ENCODE results near the gene TMA16. TPM values are rescaled to one million over a fixed set of nuclear protein-coding genes. Genes with fewer than 3 reads are reported as not detected.
A peak's percentile ranks its signal among the peaks of the same experiment; 100 is the strongest.
"Not testable (repeated sequence)": the region's sequence is repeated elsewhere in the genome, so short reads cannot be mapped to it uniquely, and the experiment has no call there.

TMA16 gene
- total RNA-seq, result 75.5 and 81.3 TPM in 2 replicates

GRCh38 chr4:163494360-163495241 is at the start of gene TMA16:
TSS of gene TMA16 (plus strand) at chr4:163494690. CDS start at chr4:163494802, 112 bp downstream.
- Mint-ChIP-seq H3K4me3 (ENCODE audit: low read depth) (peak within 1 kb of the TSS; percentile 95), H3K36me3 (ENCODE audit: low read depth) (peaks cover 19% of the 10 kb centered on the region), H3K9me3 (no peaks in the 10 kb centered on the region), H3K4me1 (ENCODE audit: low read depth) (peaks cover 19% of the 10 kb centered on the region), H3K27me3 (ENCODE audit: low read depth) (peaks cover 12% of the 10 kb centered on the region), H3K27ac (peak within 1 kb of the TSS; percentile 97)
- peak; percentile 86 for DNase-seq (ENCODE audit: low spot score)
- intact Hi-C loops (cut with micrococcal nuclease), result loop anchor here (1.0 to 2.0 kb wide), 4 partner anchors 16 to 328 kb away; partner anchors contain the start of gene NAF1

GRCh38 chr4:163447023-163447422 is 47.5 kb upstream of the TMA16 start:
- H3K9me3 Mint-ChIP-seq; H3K4me3 Mint-ChIP-seq (ENCODE audit: low read depth); intact Hi-C loops (cut with micrococcal nuclease); H3K4me1 Mint-ChIP-seq (ENCODE audit: low read depth); H3K27me3 Mint-ChIP-seq (ENCODE audit: low read depth); DNase-seq (ENCODE audit: low spot score); H3K36me3 Mint-ChIP-seq (ENCODE audit: low read depth); H3K27ac Mint-ChIP-seq: not testable (repeated sequence)

- no peak overlapping the region for H3K27ac Mint-ChIP-seq
- H3K4me3 Mint-ChIP-seq (ENCODE audit: low read depth), result no peak overlapping the region
- intact Hi-C loops (cut with micrococcal nuclease), result no loop called here
- no peak for DNase-seq (ENCODE audit: low spot score)
- H3K9me3 Mint-ChIP-seq, result no peaks in the 10 kb centered on the region
- H3K36me3 Mint-ChIP-seq (ENCODE audit: low read depth), result no peaks in the 10 kb centered on the region
- no peaks in the 10 kb centered on the region for H3K4me1 Mint-ChIP-seq (ENCODE audit: low read depth)
- H3K27me3 Mint-ChIP-seq (ENCODE audit: low read depth), result no peaks in the 10 kb centered on the region
Observed at GRCh38 chr4:163447481-163447880, 47.0 kb upstream of the TMA16 start.

- intact Hi-C loops (cut with micrococcal nuclease), result no loop called here
- H3K27me3 Mint-ChIP-seq (ENCODE audit: low read depth), result no peaks in the 10 kb centered on the region
- no peaks in the 10 kb centered on the region for H3K4me1 Mint-ChIP-seq (ENCODE audit: low read depth)
- no peaks in the 10 kb centered on the region for H3K36me3 Mint-ChIP-seq (ENCODE audit: low read depth)
- no peak overlapping the region for H3K4me3 Mint-ChIP-seq (ENCODE audit: low read depth)
- H3K27ac Mint-ChIP-seq, result no peak overlapping the region
- no peak for DNase-seq (ENCODE audit: low spot score)
- H3K9me3 Mint-ChIP-seq, result no peaks in the 10 kb centered on the region
Observed at GRCh38 chr4:163448540-163449203, 45.8 kb upstream of the TMA16 start.

- intact Hi-C loops (cut with micrococcal nuclease), result no loop called here
- Mint-ChIP-seq H3K27ac (no peak overlapping the region), H3K4me1 (ENCODE audit: low read depth) (no peaks in the 10 kb centered on the region), H3K36me3 (ENCODE audit: low read depth) (no peaks in the 10 kb centered on the region), H3K27me3 (ENCODE audit: low read depth) (no peaks in the 10 kb centered on the region), H3K9me3 (no peaks in the 10 kb centered on the region), H3K4me3 (ENCODE audit: low read depth) (no peak overlapping the region)
- DNase-seq (ENCODE audit: low spot score), result no peak
Observed at GRCh38 chr4:163462556-163462955, 31.9 kb upstream of the TMA16 start.

- Mint-ChIP-seq H3K9me3 (no peaks in the 10 kb centered on the region), H3K4me3 (ENCODE audit: low read depth) (no peak overlapping the region), H3K4me1 (ENCODE audit: low read depth) (no peaks in the 10 kb centered on the region), H3K36me3 (ENCODE audit: low read depth) (no peaks in the 10 kb centered on the region), H3K27ac (no peak overlapping the region), H3K27me3 (ENCODE audit: low read depth) (peaks cover 15% of the 10 kb centered on the region)
- DNase-seq (ENCODE audit: low spot score), result no peak
- intact Hi-C loops (cut with micrococcal nuclease), result no loop called here
Observed at GRCh38 chr4:163467082-163467770, 27.3 kb upstream of the TMA16 start.

GRCh38 chr4:163470391-163470790 is 24.1 kb upstream of the TMA16 start:
- Mint-ChIP-seq H3K27ac (no peak overlapping the region), H3K4me1 (ENCODE audit: low read depth) (no peaks in the 10 kb centered on the region), H3K36me3 (ENCODE audit: low read depth) (no peaks in the 10 kb centered on the region), H3K9me3 (no peaks in the 10 kb centered on the region), H3K27me3 (ENCODE audit: low read depth) (peaks cover 16% of the 10 kb centered on the region), H3K4me3 (ENCODE audit: low read depth) (no peak overlapping the region)
- no peak for DNase-seq (ENCODE audit: low spot score)
- intact Hi-C loops (cut with micrococcal nuclease), result no loop called here

- DNase-seq (ENCODE audit: low spot score), result no peak
- no peaks in the 10 kb centered on the region for H3K4me1 Mint-ChIP-seq (ENCODE audit: low read depth)
Observed at GRCh38 chr4:163473130-163473529, 21.4 kb upstream of the TMA16 start.

GRCh38 chr4:163473576-163473975 is 20.9 kb upstream of the TMA16 start, which contains the start of gene TKTL2:
TSS of gene TKTL2 (minus strand) at chr4:163473754. CDS start at chr4:163473734, 20 bp downstream.
- H3K36me3 Mint-ChIP-seq (ENCODE audit: low read depth), result no peaks in the 10 kb centered on the region
- peaks cover 13% of the 10 kb centered on the region for H3K27me3 Mint-ChIP-seq (ENCODE audit: low read depth)
- intact Hi-C loops (cut with micrococcal nuclease), result no loop called here
- no peak within 1 kb of the TSS for H3K27ac Mint-ChIP-seq
- no peaks in the 10 kb centered on the region for H3K4me1 Mint-ChIP-seq (ENCODE audit: low read depth)
- H3K9me3 Mint-ChIP-seq, result no peaks in the 10 kb centered on the region
- no peak within 1 kb of the TSS for H3K4me3 Mint-ChIP-seq (ENCODE audit: low read depth)
- no peak for DNase-seq (ENCODE audit: low spot score)

More at GRCh38 chr4:163473130-163473529, 21.4 kb upstream of the TMA16 start:
- peaks cover 14% of the 10 kb centered on the region for H3K27me3 Mint-ChIP-seq (ENCODE audit: low read depth)
- H3K4me3 Mint-ChIP-seq (ENCODE audit: low read depth), result no peak overlapping the region
- H3K9me3 Mint-ChIP-seq, result no peaks in the 10 kb centered on the region
- intact Hi-C loops (cut with micrococcal nuclease), result no loop called here
- no peaks in the 10 kb centered on the region for H3K36me3 Mint-ChIP-seq (ENCODE audit: low read depth)
- H3K27ac Mint-ChIP-seq, result no peak overlapping the region

GRCh38 chr4:163474027-163474426 is 20.5 kb upstream of the TMA16 start:
- H3K9me3 Mint-ChIP-seq, result no peaks in the 10 kb centered on the region
- H3K27me3 Mint-ChIP-seq (ENCODE audit: low read depth), result peaks cover 13% of the 10 kb centered on the region
- DNase-seq (ENCODE audit: low spot score), result no peak
- no peak overlapping the region for H3K27ac Mint-ChIP-seq
- intact Hi-C loops (cut with micrococcal nuclease), result no loop called here
- H3K4me1 Mint-ChIP-seq (ENCODE audit: low read depth), result no peaks in the 10 kb centered on the region
- H3K36me3 Mint-ChIP-seq (ENCODE audit: low read depth), result no peaks in the 10 kb centered on the region
- H3K4me3 Mint-ChIP-seq (ENCODE audit: low read depth), result no peak overlapping the region

GRCh38 chr4:163476761-163477438 is 17.6 kb upstream of the TMA16 start:
- no peaks in the 10 kb centered on the region for H3K9me3 Mint-ChIP-seq
- no peaks in the 10 kb centered on the region for H3K36me3 Mint-ChIP-seq (ENCODE audit: low read depth)
- no peak overlapping the region for H3K4me3 Mint-ChIP-seq (ENCODE audit: low read depth)
- H3K4me1 Mint-ChIP-seq (ENCODE audit: low read depth), result no peaks in the 10 kb centered on the region
- no peak for DNase-seq (ENCODE audit: low spot score)
- peaks cover 8% of the 10 kb centered on the region for H3K27me3 Mint-ChIP-seq (ENCODE audit: low read depth)
- no peak overlapping the region for H3K27ac Mint-ChIP-seq
- intact Hi-C loops (cut with micrococcal nuclease), result no loop called here

GRCh38 chr4:163482190-163482589 is 12.3 kb upstream of the TMA16 start:
- Mint-ChIP-seq H3K9me3 (no peaks in the 10 kb centered on the region), H3K27me3 (ENCODE audit: low read depth) (peaks cover 14% of the 10 kb centered on the region), H3K4me3 (ENCODE audit: low read depth) (no peak overlapping the region), H3K27ac (no peak overlapping the region), H3K4me1 (ENCODE audit: low read depth) (no peaks in the 10 kb centered on the region), H3K36me3 (ENCODE audit: low read depth) (no peaks in the 10 kb centered on the region)
- intact Hi-C loops (cut with micrococcal nuclease), result no loop called here
- no peak for DNase-seq (ENCODE audit: low spot score)

All from activated T-helper 2 cell treated with anti-CD3 and anti-CD28 coated beads, Interferon-gamma antibody, Interleukin-2, Interleukin-4, amounts not matched to agents 10 μg/mL and 5 μg/mL and 100 μg/mL, durations not matched to agents 14 hours and 24 hours and 36 hours (primary cell).